ENCODE data around the gene RAI14.

RAI14 gene

DNA sequence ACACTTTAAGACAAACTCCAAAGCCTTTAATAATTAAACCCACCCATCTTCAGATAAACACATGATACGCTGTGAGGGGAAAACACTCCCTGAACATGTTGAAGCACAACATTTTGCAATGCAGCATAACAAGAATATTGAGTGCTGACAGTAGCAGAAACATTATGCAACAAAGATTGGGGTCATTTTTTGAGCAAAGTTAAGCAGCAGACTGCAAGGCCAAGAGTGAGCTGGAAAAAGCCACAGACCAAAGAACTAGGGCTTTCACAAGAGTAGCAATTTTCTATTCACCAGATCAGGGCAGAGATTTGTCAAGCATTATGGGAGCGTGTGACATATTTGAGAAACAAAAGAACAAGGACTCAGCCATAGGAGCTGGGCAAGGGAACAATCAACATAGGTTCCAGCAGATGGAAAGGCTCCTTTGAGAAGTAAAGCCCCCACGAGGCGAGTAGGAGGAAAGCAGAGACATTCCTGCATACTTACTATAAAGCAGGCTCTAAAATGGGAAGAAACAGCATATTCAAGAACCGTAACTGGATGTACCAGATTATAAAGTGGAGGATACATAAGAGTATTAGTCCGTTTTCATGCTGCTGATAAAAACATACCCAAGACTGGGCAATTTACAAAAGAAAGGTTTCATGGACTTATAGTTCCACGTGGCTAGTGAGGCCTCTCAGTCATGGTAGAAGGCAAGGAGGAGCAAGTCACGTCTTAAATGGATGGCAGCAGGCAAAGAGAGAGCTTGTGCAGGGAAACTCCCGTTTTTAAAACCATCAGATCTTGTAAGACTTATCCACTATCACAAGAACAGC, 178.1 kb downstream of the RAI14 start:
- TF ChIP-seq CTCF (IDR thresholded peaks at IDR 0.05; ENCODE audit: borderline replicate concordance, insufficient read depth, low read depth, low read length): no peak

DNA sequence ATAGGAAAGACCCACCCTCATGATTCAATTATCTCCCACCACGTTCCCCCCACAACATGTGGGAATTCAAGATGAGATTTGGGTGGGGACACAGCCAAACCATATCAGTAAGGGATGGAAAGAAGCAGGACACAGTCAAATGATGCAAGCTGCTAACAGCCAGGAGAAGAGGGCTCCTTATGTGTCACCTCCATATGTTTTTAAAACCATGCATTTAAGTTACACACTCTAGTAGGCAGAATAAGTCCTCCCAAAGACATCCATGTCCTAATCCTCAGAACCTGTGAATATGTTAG, 178.6 kb downstream of the RAI14 start:
- H3K4me3 ChIP-seq (ENCODE audit: low read depth, low read length): no peak overlapping the region
- no peak for TF ChIP-seq CTCF (IDR thresholded peaks at IDR 0.05; ENCODE audit: borderline replicate concordance, insufficient read depth, low read depth, low read length)

More for the DNA sequence above, 178.1 kb downstream of the RAI14 start:
- no peak overlapping the region for H3K4me3 ChIP-seq (ENCODE audit: low read depth, low read length)

GRCh38 chr5:34835664-34836063, 179.5 kb downstream of the RAI14 start:
- H3K4me3 ChIP-seq (ENCODE audit: low read depth, low read length): no peak overlapping the region
- TF ChIP-seq CTCF (IDR thresholded peaks at IDR 0.05; ENCODE audit: borderline replicate concordance, insufficient read depth, low read depth, low read length): no peak

DNA sequence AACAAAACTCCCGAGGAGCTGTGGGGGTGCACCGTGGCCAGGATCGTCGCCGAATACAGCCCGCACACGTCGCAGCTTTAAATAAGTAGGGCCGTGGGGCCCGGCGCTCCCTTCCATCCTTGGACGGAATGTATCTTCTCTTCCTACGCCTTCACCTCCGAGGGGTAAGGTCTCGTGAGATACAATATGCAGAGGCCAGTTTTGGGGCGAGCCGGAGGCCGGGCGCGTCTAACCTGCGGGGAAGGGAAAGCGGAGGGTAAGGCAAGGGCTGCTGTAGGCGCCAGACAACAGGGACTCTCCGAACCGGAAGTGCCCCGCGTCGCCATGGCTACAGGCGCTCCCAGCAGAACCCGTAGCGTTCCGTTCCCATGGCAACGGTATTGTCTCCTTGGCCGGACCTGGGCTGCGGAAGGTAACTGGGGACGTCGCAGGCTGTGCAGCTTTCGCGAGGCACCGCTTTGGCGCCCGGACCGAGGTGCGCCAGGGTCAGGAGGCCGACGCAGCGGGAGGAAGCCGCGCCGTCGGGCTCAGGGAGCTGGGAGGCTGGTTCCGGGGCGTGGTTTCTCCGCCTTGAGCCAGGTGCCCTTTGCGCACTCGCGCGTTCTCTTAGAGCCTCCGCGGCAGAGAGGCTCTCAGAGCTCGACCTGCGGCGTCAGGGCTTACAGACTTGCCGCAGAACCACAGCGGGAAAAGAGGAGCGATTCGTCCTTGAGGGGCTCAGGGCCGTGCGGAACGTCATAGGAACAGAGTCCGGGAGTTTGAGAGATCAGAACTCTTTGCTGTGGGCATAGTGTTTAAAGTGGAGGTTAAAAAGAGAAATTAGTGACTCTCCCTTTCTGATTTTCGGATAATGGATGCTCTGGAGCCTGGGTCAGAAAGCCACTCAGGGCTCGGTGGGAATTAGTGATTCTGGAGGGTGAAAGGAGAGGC, 182.9 kb downstream of the RAI14 start, which contains the start of gene TTC23L:
Gene TTC23L, plus strand, starts transcription at position 380 of the 930 bp plus-strand sequence. CDS start 1,508 bp downstream, outside the sequence.
- no peak for TF ChIP-seq CTCF (IDR thresholded peaks at IDR 0.05; ENCODE audit: borderline replicate concordance, insufficient read depth, low read depth, low read length)
- H3K4me3 ChIP-seq (ENCODE audit: low read depth, low read length): peak within 1 kb of the TSS; percentile 71

GRCh38 chr5:34841816-34842215, 185.7 kb downstream of the RAI14 start:
- H3K4me3 ChIP-seq (ENCODE audit: low read depth, low read length): no peak overlapping the region
- TF ChIP-seq CTCF (IDR thresholded peaks at IDR 0.05; ENCODE audit: borderline replicate concordance, insufficient read depth, low read depth, low read length): no peak

DNA sequence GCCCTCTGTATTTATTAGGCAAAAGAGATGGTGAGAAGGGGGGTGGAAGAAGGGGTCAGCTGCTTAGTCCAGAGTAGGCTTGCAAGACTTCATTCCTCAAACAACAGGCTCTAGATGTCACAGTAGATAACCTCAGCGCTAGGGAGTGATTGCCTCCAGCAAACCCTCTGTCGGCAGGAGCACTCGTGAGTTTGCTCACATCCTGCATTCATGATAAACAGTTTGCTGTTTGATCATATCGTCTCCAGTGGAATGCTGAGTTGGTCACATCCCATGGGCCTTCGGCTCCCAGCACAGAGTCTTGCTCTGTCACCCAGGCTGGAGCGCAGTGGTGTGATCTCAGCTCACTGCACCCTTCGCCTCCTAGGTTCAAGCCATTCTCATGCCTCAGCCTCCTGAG, 186.4 kb downstream of the RAI14 start:
- no peak overlapping the region for H3K4me3 ChIP-seq (ENCODE audit: low read depth, low read length)
- no peak for TF ChIP-seq CTCF (IDR thresholded peaks at IDR 0.05; ENCODE audit: borderline replicate concordance, insufficient read depth, low read depth, low read length)

Data from GM12875 (cell line).